K562 (cell line): ENCODE measurements around the gene PLAAT3. TPM values are rescaled to one million over a fixed set of nuclear protein-coding genes. Genes with fewer than 3 reads are reported as not detected.

Experiments used
- ATAC-seq: fragments of 200-7000 bp; cut with Tn5 transposase; 3 replicates; pipeline ENCODE4 v1.9.1; 2020; ENCODE audit warnings: moderate library complexity
- BruUV-seq: library from RNA; stranded (reverse); fragments of 400-500 nt; replicated peaks from 2 replicates; lab custom pipeline; 2021; lab: Mats Ljungman, UMichigan
- CTCF ChIA-PET: fragments of 300-600 bp; formaldehyde crosslinking; extraction: SDS; loops from one replicate; lab custom pipeline; 2021; ENCODE audit warnings: low intra/inter-chr PET ratio; lab: Yijun Ruan, JAX
- POLR2A ChIA-PET: fragments of 300-600, 350-650 bp; sonication (Branson Sonifier 250); formaldehyde crosslinking; extraction: SDS; loops from one replicate; lab custom pipeline; 2021; ENCODE audit warnings: antibody characterized with exemption, inconsistent platforms; lab: Yijun Ruan, JAX
- DNase-seq, 4 experiments: peaks; one replicate each; pipeline versions ENCODE4 v3.0.0 to v3.0.0-alpha.2; 2011 to 2018; ENCODE audit warnings: low spot score in 3 of 4, mixed read lengths in 3 of 4; ENCODE audit errors: extremely low read depth in 1 of 4
- FAIRE-seq: peaks from 2 replicates; lab custom pipeline; 2011; peaks lifted over from hg19 to GRCh38; lab: Jason Lieb, UNC
- H2AFZ ChIP-seq: 2 replicates; pipeline ENCODE4 v1.6.0; 2011; ENCODE audit warnings: low read depth, low read length, control low read depth, inconsistent platforms
- H3K27ac ChIP-seq: fragments of 200-600 bp; 3 replicates; pipeline ENCODE4 v1.8.0; 2011; ENCODE audit warnings: low read depth, mild to moderate bottlenecking, control low read depth, inconsistent platforms, low read length, moderate library complexity, mixed read lengths; ENCODE audit errors: extremely low read depth
- H3K27me3 ChIP-seq, 2 experiments: fragments of 300-600 bp in 1 of 2; 2 replicates in 1 of 2; 3 replicates in 1 of 2; pipeline versions ENCODE4 v1.6.0 to v1.8.0; 2011; ENCODE audit warnings: inconsistent platforms in 2 of 2, low read length in 2 of 2, mild to moderate bottlenecking in 1 of 2, mixed read lengths in 1 of 2, moderate library complexity in 1 of 2; ENCODE audit not compliant: control insufficient read depth in 2 of 2, insufficient read depth in 2 of 2
- H3K36me3 ChIP-seq: fragments of 300-600 bp; 3 replicates; pipeline ENCODE4 v1.8.0; 2011; ENCODE audit warnings: mild to moderate bottlenecking, low read length, inconsistent platforms; ENCODE audit not compliant: control insufficient read depth, insufficient read depth
- H3K4me1 ChIP-seq, 2 experiments: fragments of 200-600 bp in 1 of 2; replicated peaks in 1 of 2; 2 replicates in 1 of 2; 3 replicates in 1 of 2; pipeline versions ENCODE4 v1.5.1 to v1.8.0; 2011; ENCODE audit warnings: inconsistent platforms in 2 of 2, low read length in 2 of 2, mild to moderate bottlenecking in 1 of 2, mixed read lengths in 1 of 2, moderate library complexity in 1 of 2; ENCODE audit not compliant: control insufficient read depth in 2 of 2, insufficient read depth in 2 of 2
- H3K4me2 ChIP-seq: 2 replicates; pipeline ENCODE4 v1.6.1; 2011; ENCODE audit warnings: low read length, control low read depth, inconsistent platforms, mixed read lengths; ENCODE audit not compliant: insufficient read depth
- H3K4me3 ChIP-seq: fragments of 200-600 bp; sonication (generic), shearing (Covaris generic); 2 replicates; pipeline ENCODE4 v1.5.1; 2016; ENCODE audit warnings: control low read depth, inconsistent platforms
- H3K79me2 ChIP-seq: fragments of 200-600 bp; 3 replicates; pipeline ENCODE4 v1.8.0; 2011; ENCODE audit warnings: low read length, inconsistent platforms; ENCODE audit not compliant: control insufficient read depth, insufficient read depth
- H3K9ac ChIP-seq, 2 experiments: 2 replicates each; pipeline versions ENCODE4 v1.6.0 to v1.6.1; 2011; ENCODE audit warnings: low read depth in 2 of 2, low read length in 2 of 2, control low read depth in 1 of 2, inconsistent platforms in 1 of 2, mild to moderate bottlenecking in 1 of 2, mixed read lengths in 1 of 2; ENCODE audit not compliant: insufficient read depth in 1 of 2
- H3K9me1 ChIP-seq: one replicate; pipeline ENCODE4 v1.6.0; 2011; ENCODE audit warnings: inconsistent platforms, mild to moderate bottlenecking, low read length, moderate library complexity; ENCODE audit not compliant: control insufficient read depth, insufficient read depth
- H3K9me3 ChIP-seq: replicated peaks from 2 replicates; pipeline ENCODE4 v1.5.1; 2011; ENCODE audit warnings: low read depth, low read length, inconsistent platforms; ENCODE audit not compliant: control insufficient read depth, insufficient read depth
- H4K20me1 ChIP-seq: replicated peaks from 2 replicates; pipeline ENCODE4 v1.6.1; 2011; ENCODE audit warnings: low read length, inconsistent platforms, mixed read lengths; ENCODE audit not compliant: control insufficient read depth, insufficient read depth
- FOS ChIP-seq: IDR thresholded peaks from 3 replicates; pipeline ENCODE4 v1.6.1; 2011; ENCODE audit not compliant: insufficient read length; ENCODE audit errors: extremely low read depth
- MAZ ChIP-seq, 2 experiments: fragments of 450-650 bp in 1 of 2; sonication (generic) in 1 of 2; formaldehyde crosslinking; IDR thresholded peaks in 1 of 2; conservative IDR thresholded peaks in 1 of 2; 2 replicates each; pipeline versions ENCODE4 v1.4.0 to v1.5.0; 2020; ENCODE audit warnings: mild to moderate bottlenecking in 1 of 2, missing genetic modification reagents in 1 of 2
- USF2 ChIP-seq: sonication (generic); formaldehyde crosslinking; IDR thresholded peaks from 2 replicates; pipeline ENCODE4 v1.5.0; 2020; ENCODE audit warnings: missing genetic modification reagents
- ZNF280A ChIP-seq: fragments of 450-650 bp; IDR thresholded peaks from 2 replicates; pipeline ENCODE4 v1.6.1; 2018; ENCODE audit warnings: mild to moderate bottlenecking, low read depth; ENCODE audit not compliant: partially characterized antibody
- WGBS: fragments of 100-300 bp; shearing (Covaris generic); methylation state at CpG from one replicate; pipeline ENCODE4 v1.1.6; 2016; ENCODE audit warnings: low coverage, mixed read lengths; ENCODE audit not compliant: insufficient coverage; ENCODE audit errors: missing lambda C conversion rate; 5-methylcytosine and 5-hydroxymethylcytosine counted together
- in situ Hi-C: fragments of 300-500 bp; cut with MboI; formaldehyde crosslinking; loops from 4 replicates; pipeline ENCODE4 v1.15.0; 2018; ENCODE audit warnings: inconsistent platforms, mixed read lengths
- intact Hi-C: fragments of 100-400 bp; cut with micrococcal nuclease; formaldehyde crosslinking; loops from 2 replicates; pipeline ENCODE4 v1.14.2; 2022
- polyA plus RNA-seq, 8 experiments: library from polyadenylated mRNA; depleted of rRNA in 4 of 8; stranded (reverse) in 5 of 8; unstranded in 3 of 8; fragments of >200 nt; fragmentation: Nextera tagmentation in 2 of 8; fragmentation: Illumina TruSeq in 1 of 8; extraction: Ambion mirVana in 2 of 8; extraction: Trizol in 1 of 8; gene quantifications; 2 replicates each; pipeline versions ENCODE4 v1.2.1 to v1.2.3, GENCODE V29; 2011 to 2014; ENCODE audit warnings: inconsistent platforms in 1 of 8, missing spikeins in 1 of 8
- total RNA-seq, 7 experiments: library from RNA; depleted of rRNA in 6 of 7; stranded (reverse); fragments of >200 nt in 6 of 7; fragmentation: Illumina TruSeq in 2 of 7; extraction: Trizol in 2 of 7; gene quantifications; 2 replicates each; pipeline versions ENCODE4 v1.2.1 to v1.2.3, GENCODE V29; 2011 to 2021; ENCODE audit warnings: low replicate concordance in 1 of 7
- TF ChIP-seq, protein P1 (sequence below), 3 experiments: IDR thresholded peaks in 2 of 3; conservative IDR thresholded peaks in 1 of 3; 2 replicates each; pipeline ENCODE4 v1.5.1; 2011 to 2012; ENCODE audit warnings: low read length in 3 of 3, mild to moderate bottlenecking in 3 of 3, control low read depth in 2 of 3, improper control_type of control experiment in 1 of 3, inconsistent platforms in 1 of 3, low read depth in 1 of 3, mixed read lengths in 1 of 3, moderate library complexity in 1 of 3; ENCODE audit not compliant: insufficient read depth in 2 of 3
- TF ChIP-seq, protein P2 (sequence below): IDR thresholded peaks from 3 replicates; pipeline ENCODE4 v1.6.1; 2011; ENCODE audit warnings: borderline replicate concordance, mild to moderate bottlenecking, moderate library complexity; ENCODE audit not compliant: insufficient read length; ENCODE audit errors: extremely low read depth

The PLAAT3 gene
- total and polyA plus RNA-seq, 9 of the 15 experiments (the other 6 are each of a cell fraction or from before 2014, with no cell fraction given): 0.80 to 2.7 (median 1.4) TPM

- TF ChIP-seq, protein P1, sequence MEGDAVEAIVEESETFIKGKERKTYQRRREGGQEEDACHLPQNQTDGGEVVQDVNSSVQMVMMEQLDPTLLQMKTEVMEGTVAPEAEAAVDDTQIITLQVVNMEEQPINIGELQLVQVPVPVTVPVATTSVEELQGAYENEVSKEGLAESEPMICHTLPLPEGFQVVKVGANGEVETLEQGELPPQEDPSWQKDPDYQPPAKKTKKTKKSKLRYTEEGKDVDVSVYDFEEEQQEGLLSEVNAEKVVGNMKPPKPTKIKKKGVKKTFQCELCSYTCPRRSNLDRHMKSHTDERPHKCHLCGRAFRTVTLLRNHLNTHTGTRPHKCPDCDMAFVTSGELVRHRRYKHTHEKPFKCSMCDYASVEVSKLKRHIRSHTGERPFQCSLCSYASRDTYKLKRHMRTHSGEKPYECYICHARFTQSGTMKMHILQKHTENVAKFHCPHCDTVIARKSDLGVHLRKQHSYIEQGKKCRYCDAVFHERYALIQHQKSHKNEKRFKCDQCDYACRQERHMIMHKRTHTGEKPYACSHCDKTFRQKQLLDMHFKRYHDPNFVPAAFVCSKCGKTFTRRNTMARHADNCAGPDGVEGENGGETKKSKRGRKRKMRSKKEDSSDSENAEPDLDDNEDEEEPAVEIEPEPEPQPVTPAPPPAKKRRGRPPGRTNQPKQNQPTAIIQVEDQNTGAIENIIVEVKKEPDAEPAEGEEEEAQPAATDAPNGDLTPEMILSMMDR (IDR thresholded peaks at IDR 0.05 in 2 of 3, conservative IDR thresholded peaks at IDR 0.05 in 1 of 3; ENCODE audit: insufficient read depth in 2 of 3, low read depth in 1 of 3, low read length in 3 of 3): 0 out of 6 replicates have a peak, but pooled peaks of 1 of the 3 experiments have one; percentile 4
Observed at GRCh38 chr11:63551889-63552266, 62.4 kb downstream of the PLAAT3 start (continued).

DNA sequence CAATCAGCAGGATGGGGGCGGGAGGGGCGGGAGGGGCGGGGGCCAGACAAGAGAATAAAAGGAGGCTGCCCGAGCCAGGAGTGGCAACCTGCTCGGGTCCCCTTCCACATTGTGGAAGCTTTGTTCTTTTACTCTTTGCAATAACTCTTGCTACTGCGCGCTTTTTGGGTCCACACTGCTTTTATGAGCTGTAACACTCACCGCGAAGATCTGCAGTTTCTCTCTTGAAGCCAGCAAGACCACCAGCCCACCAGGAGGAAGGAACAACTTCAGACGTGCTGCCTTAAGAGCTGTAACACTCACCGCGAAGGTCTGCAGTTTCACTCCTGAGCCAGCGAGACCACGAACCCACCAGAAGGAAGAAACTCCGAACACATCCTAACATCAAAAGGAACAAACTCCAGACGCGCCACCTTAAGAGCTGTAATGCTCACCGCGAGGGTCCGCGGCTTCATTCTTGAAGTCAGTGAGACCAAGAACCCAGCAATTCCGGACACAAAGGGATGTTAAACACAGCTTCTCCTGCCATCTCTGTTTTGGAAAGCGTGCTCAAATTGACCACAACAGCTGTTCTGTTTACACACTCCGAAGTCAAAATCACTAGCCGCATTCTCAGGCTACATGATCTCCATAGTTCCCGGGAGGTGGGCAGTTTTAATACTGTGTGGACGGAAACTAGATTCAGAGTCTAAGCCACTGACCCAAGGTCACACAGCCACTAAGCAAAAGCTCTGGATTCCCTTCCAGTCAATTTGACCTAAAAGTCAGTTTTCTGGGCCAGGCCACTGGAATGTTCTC is 62.9 kb downstream of the PLAAT3 start:
- Histone ChIP-seq H3K9me1 (no peaks in the 10 kb centered on the region), H3K79me2 (no peaks in the 10 kb centered on the region), H3K4me2 (no peak overlapping the region), H3K9me3 (no peaks in the 10 kb centered on the region), H4K20me1 (no peaks in the 10 kb centered on the region), H3K4me3 (no peak overlapping the region), H3K4me1 (peaks cover 0 to 10% of the 10 kb centered on the region in 2 experiments; a peak in 3 of 5 replicates), H3K9ac (0 out of 4 replicates have a peak overlapping the region, but pooled peaks of 1 of the 2 experiments have one; percentile 36), H3K27ac (no peak overlapping the region), H3K36me3 (no peaks in the 10 kb centered on the region), H3K27me3 (no peaks in the 10 kb centered on the region), H2AFZ (0 out of 2 replicates have a peak overlapping the region, but pooled peaks have one; percentile 44)
- WGBS: 85% methylated on average over 15 of the region's 27 CpGs
- intact Hi-C loops: no loop called here
- ChIA-PET POLR2A (interaction anchor here (0.7 to 1.2 kb wide), 3 partner anchors 12 to 18 kb away, joined by 3 to 5 read pairs (median 4); partner anchors contain the start of genes PLAAT2 and PLAAT4), CTCF (no interaction called here)
- in situ Hi-C loops: no loop called here
- FAIRE-seq (no peak), ATAC-seq (no peak), DNase-seq (no peak)
- BruUV-seq: TSS peak; percentile 98
- TF ChIP-seq ZNF280A (no peak), FOS (no peak), USF2 (CRISPR knock-in tag) (no peak), MAZ (CRISPR knock-in tag; conservative IDR thresholded peaks at IDR 0.05 in 1 of 2, IDR thresholded peaks at IDR 0.05 in 1 of 2) (no peak)
- TF ChIP-seq, protein P2, sequence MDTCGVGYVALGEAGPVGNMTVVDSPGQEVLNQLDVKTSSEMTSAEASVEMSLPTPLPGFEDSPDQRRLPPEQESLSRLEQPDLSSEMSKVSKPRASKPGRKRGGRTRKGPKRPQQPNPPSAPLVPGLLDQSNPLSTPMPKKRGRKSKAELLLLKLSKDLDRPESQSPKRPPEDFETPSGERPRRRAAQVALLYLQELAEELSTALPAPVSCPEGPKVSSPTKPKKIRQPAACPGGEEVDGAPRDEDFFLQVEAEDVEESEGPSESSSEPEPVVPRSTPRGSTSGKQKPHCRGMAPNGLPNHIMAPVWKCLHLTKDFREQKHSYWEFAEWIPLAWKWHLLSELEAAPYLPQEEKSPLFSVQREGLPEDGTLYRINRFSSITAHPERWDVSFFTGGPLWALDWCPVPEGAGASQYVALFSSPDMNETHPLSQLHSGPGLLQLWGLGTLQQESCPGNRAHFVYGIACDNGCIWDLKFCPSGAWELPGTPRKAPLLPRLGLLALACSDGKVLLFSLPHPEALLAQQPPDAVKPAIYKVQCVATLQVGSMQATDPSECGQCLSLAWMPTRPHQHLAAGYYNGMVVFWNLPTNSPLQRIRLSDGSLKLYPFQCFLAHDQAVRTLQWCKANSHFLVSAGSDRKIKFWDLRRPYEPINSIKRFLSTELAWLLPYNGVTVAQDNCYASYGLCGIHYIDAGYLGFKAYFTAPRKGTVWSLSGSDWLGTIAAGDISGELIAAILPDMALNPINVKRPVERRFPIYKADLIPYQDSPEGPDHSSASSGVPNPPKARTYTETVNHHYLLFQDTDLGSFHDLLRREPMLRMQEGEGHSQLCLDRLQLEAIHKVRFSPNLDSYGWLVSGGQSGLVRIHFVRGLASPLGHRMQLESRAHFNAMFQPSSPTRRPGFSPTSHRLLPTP: no peak
